Measurements from ENCODE around the gene PPIL6.
A peak's percentile ranks its signal among the peaks of the same experiment; 100 is the strongest.

PPIL6 gene

GRCh38 chr6:109449064-109449794 lies 8.8 kb upstream of the PPIL6 start:
- DNase-seq: no peak

GRCh38 chr6:109448615-109449014 lies 8.2 kb upstream of the PPIL6 start:
- DNase-seq: no peak

- DNase-seq: peak; percentile 18
Observed at GRCh38 chr6:109447878-109448555, 7.6 kb upstream of the PPIL6 start.

- no peak for DNase-seq
Observed at GRCh38 chr6:109447087-109447486, 6.7 kb upstream of the PPIL6 start.

GRCh38 chr6:109446541-109446940 lies 6.1 kb upstream of the PPIL6 start:
- DNase-seq: no peak

GRCh38 chr6:109446072-109446471 lies 5.6 kb upstream of the PPIL6 start:
- DNase-seq: no peak

GRCh38 chr6:109445382-109445781 lies 5.0 kb upstream of the PPIL6 start:
- no peak for DNase-seq

- no peak for DNase-seq
Observed at GRCh38 chr6:109443425-109443950, 3.1 kb upstream of the PPIL6 start.

- DNase-seq: no peak
Observed at GRCh38 chr6:109442393-109442924, 2.0 kb upstream of the PPIL6 start.

GRCh38 chr6:109441069-109441816 lies 815 bp upstream of the PPIL6 start:
- peak; percentile 47 for DNase-seq

- DNase-seq: no peak
Observed at GRCh38 chr6:109436041-109436440, 4.4 kb downstream of the PPIL6 start.

GRCh38 chr6:109434456-109434855 lies 6.0 kb downstream of the PPIL6 start:
- no peak for DNase-seq

- no peak for DNase-seq
Observed at GRCh38 chr6:109429496-109429895, 10.9 kb downstream of the PPIL6 start.

GRCh38 chr6:109428889-109429477 lies 11.4 kb downstream of the PPIL6 start:
- DNase-seq: no peak

GRCh38 chr6:109424946-109425345 lies 15.5 kb downstream of the PPIL6 start:
- DNase-seq: no peak

- no peak for DNase-seq
Observed at GRCh38 chr6:109421184-109421583, 19.2 kb downstream of the PPIL6 start.

GRCh38 chr6:109420751-109421150 lies 19.7 kb downstream of the PPIL6 start:
- DNase-seq: peak; percentile 69

- no peak for DNase-seq
Observed at GRCh38 chr6:109417646-109418045, 22.8 kb downstream of the PPIL6 start.

- DNase-seq: no peak
Observed at GRCh38 chr6:109411034-109411433, 29.4 kb downstream of the PPIL6 start.

GRCh38 chr6:109406196-109406595 lies 34.2 kb downstream of the PPIL6 start:
- no peak for DNase-seq

GRCh38 chr6:109397020-109397419 lies 43.4 kb downstream of the PPIL6 start:
- DNase-seq: no peak

GRCh38 chr6:109396046-109396718 lies 44.2 kb downstream of the PPIL6 start:
- no peak for DNase-seq

Measured in GDM1 (cell line).